NCI-H2107 treated with DMSO at 0.1 percent for 48 hours (cell line): ENCODE results near the gene APOA1.
"Not testable (repeated sequence)": the region's sequence is repeated elsewhere in the genome, so short reads cannot be mapped to it uniquely, and the experiment has no call there.

ENCODE experiments used
- DNase-seq: peaks from one replicate; lab custom pipeline; 2025; ENCODE audit not compliant: unreplicated experiment; lab: John Stamatoyannopoulos, UW

Gene APOA1

GRCh38 chr11:116821050-116821918, 16.1 kb downstream of the APOA1 start:
- DNase-seq = no peak

DNA sequence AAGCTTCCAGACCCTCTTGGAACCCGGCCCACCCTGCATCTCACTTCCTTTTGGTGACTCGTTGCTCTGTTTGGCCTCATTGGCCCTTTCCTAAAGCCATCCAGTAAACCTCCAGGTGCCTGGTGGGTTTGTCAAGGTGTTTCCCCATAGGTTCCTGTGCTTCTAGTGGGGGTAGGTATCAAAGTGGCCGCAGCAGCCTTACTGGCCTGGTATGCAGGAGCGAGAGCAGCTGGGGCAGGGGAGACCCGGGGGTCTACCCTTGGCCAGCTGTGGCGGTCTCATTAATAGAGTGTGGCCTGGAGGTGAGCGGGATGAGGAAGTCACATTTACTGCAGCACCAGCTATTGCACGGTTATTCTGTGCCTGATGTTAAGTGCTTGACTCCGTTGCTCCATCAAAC, 18.4 kb downstream of the APOA1 start:
- no peak for DNase-seq

DNA sequence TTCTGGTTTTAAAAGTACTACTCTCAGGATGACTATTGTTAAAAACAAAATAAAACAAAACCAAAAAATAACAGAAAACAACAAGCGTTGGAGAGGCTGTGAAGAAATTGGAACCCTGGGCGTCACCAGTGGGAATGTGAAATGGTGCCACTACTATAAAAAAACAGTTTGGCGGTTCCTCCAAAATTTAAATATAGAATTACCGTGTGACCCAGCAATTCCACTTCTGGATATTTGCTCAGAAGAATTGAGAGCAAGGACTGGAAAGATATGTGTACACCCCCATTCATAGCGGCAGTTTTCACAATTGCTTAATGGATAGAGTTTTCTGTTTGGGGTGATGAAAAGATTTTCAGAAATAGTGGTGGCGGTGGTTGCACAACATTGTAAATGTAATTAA, 22.9 kb downstream of the APOA1 start:
- DNase-seq = no peak

DNA sequence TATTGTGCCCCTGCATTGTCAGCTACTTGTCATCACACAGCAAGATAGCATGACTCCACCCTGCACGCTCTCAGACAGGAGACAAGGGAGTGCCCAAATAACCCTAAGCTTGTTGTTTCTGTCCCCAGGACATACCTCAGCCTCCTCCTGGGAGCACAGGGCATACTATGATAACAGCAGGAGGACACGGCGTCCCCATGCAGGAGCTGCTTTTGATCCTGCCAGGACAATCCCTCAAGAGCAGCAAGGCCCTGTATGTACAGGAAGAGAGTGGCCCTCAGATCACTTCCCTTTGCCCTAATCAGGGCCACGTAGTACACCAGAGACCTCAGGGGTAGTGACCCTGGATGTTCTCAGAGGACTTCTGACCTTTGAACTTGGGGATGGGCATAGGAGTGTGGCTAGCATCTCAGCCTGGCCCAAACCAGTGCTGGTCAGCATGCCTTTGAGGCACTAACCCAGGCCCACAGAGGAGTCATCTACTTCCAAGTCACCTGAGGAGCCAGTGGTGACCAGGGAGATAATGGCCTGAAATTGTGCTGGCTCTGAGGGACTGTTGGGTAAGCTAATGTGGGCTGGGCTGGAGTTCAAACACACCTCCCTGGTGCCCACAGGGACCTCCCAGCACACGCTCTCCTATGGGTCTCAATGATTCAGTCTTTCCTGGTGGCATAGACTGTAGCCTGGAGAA, 23.5 kb downstream of the APOA1 start:
- no peak for DNase-seq

DNA sequence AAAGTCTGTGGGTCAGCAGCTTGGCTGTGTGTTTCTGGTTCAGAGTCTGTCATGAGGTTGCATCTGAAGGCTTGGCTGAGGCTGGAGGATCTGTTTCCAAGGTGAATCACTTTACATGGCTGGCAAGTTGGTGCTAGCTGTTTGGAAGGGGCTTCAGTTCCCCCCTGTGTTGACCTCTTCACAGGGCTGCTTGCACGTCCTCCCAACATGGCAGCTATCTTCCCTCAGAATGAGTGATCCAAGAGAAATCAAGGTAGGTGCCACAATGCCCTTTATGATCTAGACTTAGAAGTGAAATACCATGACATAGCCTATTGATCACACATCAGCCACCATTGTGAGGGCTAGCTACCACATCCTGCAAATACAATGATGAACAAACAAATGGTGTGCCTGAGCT, 24.3 kb downstream of the APOA1 start:
- DNase-seq = no peak

DNA sequence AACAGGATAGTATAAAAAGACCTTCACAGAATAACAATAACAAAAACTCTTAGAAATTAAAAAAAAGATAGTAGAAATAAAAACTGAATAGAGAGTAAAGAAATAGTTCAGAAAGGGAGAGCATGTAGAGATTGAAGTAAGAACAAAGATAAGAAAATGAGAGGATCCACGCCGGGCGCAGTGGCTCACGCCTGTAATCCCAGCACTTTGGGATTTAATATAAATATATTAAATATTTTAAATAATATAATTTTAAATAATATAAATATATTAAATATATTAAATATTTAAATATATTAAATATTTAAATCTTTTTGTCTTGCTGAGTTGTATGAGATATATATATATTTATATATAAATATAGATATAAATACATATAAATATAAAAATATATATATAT, 25.3 kb downstream of the APOA1 start:
- no peak for DNase-seq

DNA sequence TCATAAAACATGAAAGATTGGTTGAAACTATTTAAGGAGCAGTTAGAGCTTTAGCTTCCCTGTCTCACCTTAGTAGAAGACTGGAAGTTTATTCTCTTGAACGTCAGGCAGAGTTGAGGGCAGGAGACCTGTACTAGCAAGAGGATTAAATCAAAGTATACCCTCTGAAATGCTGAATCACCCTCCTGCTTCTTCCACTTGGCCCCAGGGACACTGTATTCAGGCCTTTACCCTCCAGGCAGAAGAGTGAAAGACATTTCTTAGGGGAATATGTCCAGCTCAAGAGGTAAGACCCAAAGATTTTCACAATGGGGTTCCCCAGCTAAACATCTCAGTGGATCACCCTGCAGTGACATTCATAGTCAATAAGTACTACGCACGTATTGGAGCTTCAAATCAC, 26.2 kb downstream of the APOA1 start:
- no peak for DNase-seq

- DNase-seq = no peak
Measured at GRCh38 chr11:116808262-116809175, 28.9 kb downstream of the APOA1 start.

DNA sequence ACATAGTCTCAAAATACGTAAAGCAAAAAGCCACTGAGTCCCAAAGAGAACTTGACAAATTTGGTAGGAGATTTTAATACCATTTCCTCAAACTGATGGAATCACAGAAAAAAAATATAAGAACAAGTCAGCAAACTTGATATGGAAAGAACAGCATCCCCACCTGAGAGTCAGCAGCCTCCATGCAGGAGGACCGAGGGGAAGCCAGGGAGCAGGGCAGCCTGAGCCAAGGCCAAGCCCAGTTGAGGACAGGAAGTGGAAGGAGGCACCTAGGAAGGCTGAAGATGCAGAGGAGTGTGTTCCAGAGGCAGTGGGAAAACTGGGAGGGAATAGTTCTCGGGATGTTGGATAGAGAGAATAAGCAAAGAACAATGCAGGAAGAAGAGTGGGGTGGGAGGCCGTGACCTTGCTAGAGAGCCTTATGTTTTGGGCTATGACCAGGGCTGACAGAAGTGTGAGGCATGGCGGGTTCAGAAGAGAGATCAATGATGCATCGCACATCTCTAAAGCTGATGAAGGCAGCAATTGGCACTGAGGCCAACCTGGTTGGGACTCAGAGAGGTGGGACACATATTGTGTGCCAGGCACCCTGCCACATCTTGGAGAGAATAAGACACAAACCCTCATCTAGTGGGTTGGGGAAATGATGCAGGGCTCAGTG, 29.7 kb downstream of the APOA1 start:
- DNase-seq = no peak

GRCh38 chr11:116804001-116804400, 33.4 kb downstream of the APOA1 start:
- DNase-seq = no peak

GRCh38 chr11:116801662-116802061, 35.8 kb downstream of the APOA1 start:
- DNase-seq = not testable (repeated sequence)

GRCh38 chr11:116800610-116801009, 36.8 kb downstream of the APOA1 start:
- no peak for DNase-seq

GRCh38 chr11:116798368-116798767, 39.1 kb downstream of the APOA1 start:
- no peak for DNase-seq

DNA sequence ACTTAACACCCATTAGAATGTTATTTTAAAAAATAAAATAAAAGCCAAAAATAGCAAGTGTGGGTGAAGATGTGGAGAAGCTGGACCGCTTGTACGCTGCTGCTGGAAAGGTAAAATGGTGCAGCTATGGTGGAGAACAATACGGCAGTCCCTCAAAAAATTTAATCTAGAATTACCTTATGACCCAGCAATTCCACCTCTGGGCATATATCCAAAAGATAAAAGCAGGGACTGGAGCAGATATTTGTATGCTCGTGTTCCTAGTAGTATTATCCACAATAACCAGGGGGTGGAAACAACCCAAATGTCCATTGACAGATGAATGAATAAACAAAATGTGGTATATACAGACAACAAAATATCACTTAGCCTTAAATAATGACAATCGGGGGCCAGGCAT, 39.6 kb downstream of the APOA1 start:
- no peak for DNase-seq

DNA sequence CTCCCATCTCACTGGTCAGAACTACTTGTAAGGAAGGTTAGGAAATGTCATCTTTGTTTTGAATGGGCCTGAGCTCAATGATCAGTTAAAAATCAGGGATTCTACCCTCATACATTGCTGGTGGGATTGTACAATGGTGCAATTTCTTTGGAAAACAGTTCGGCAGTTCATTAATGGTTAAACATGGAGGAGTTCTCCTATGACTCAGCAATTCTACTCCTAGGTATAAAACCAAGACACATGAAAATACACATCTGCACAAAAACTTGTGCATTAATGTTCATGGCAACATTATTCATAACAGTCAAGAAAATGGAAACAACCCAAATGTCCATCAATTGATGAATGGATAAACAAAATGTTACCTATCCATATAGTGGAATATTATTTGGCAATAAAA, 40.9 kb downstream of the APOA1 start:
- DNase-seq = no peak

DNA sequence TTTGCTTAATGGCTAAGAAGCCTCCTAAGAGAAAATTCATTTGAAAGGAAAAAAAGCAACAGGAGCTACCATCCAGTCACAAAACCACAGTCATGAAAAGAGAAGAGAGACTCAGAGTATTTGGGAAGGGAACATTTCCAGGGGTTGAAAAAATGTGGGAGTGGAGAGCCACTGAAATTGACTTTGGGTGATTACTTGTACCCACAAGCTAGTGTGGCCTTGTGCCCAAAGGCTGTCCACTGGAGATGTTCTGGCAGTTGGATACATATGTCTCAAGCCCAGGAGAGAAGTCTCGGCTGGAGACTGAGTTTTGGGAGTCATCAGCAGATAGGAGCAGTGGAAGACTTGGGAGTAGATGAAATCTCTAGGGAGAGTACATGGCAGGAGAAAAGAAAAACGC, 42.6 kb downstream of the APOA1 start:
- no peak for DNase-seq

DNA sequence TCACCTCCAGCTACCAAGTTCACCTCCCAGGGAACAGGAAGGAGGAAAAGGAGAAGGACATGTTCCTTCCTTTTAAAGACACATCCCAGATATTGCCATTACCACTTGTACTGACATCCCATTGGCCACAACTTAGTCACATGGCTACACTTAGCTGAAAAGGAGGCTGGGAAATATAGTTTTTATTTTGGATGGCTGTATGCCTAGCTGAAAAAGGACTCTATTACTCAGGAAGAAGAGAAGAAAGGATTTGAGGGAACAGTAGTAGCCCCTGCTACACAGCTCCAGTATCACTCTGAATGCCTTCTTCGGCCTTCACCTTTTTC, 43.7 kb downstream of the APOA1 start:
- DNase-seq = no peak

- DNase-seq = no peak
Measured at GRCh38 chr11:116792869-116793771, 44.3 kb downstream of the APOA1 start.

- DNase-seq = no peak
Measured at GRCh38 chr11:116792144-116792868, 45.1 kb downstream of the APOA1 start.

- no peak for DNase-seq
Measured at GRCh38 chr11:116791813-116792143, 45.6 kb downstream of the APOA1 start, which contains the start of gene APOA5. TSS of gene APOA5 (minus strand) at chr11:116791879. CDS start at chr11:116791860, 19 bp downstream.
